ENCODE results near the gene SLC6A8.

GRCh38 chrX:153692003-153692402, 4.3 kb downstream of the SLC6A8 start:
- TF ChIP-seq EZH2 (IDR thresholded peaks at IDR 0.05; ENCODE audit: borderline replicate concordance, low read depth, low read length, severe bottlenecking) (no peak), CTCF (IDR thresholded peaks at IDR 0.05; ENCODE audit: extremely low read depth in 1 of 2, insufficient read depth in 1 of 2, low read depth in 1 of 2, low read length in 2 of 2) (no peak)
